Ascending aorta (tissue), 2 donors: ENCODE measurements around the gene UNC5B. TPM values are rescaled to one million over a fixed set of nuclear protein-coding genes. Genes with fewer than 3 reads are reported as not detected.

ENCODE experiments used
- DNase-seq, 2 donors: peaks; one replicate each; pipeline ENCODE4 v3.0.0-alpha.2; 2019; ENCODE audit warnings: low spot score in 2 of 2
- H3K27ac ChIP-seq, 2 donors: fragments of 200-600 bp; sonication (generic); one replicate each; pipeline ENCODE4 v1.5.1; 2016 to 2017; ENCODE audit warnings: mild to moderate bottlenecking in 1 of 2
- H3K27me3 ChIP-seq: fragments of 200-600 bp; sonication (generic); one replicate; pipeline ENCODE4 v1.5.1; 2017
- H3K36me3 ChIP-seq, 2 donors: fragments of 200-600 bp; sonication (generic); one replicate each; pipeline ENCODE4 v1.5.1; 2016
- H3K4me1 ChIP-seq, 2 donors: fragments of 200-600 bp; sonication (generic); one replicate each; pipeline ENCODE4 v1.5.1; 2016 to 2017; ENCODE audit warnings: mild to moderate bottlenecking in 1 of 2
- H3K4me3 ChIP-seq, 2 donors: fragments of 200-600 bp; sonication (generic); one replicate each; pipeline ENCODE4 v1.5.1; 2016 to 2017; ENCODE audit warnings: mild to moderate bottlenecking in 1 of 2
- H3K9me3 ChIP-seq, 2 donors: fragments of 200-600 bp; sonication (generic); one replicate each; pipeline ENCODE4 v1.5.1; 2016
- CTCF ChIP-seq, 3 experiments: fragments of 200-600 bp in 2 of 3; fragments of 450-650 bp in 1 of 3; sonication (generic) in 2 of 3; IDR thresholded peaks; one replicate each; pipeline ENCODE4 v1.5.1; 2016 to 2019; ENCODE audit warnings: antibody characterized with exemption in 3 of 3, mild to moderate bottlenecking in 1 of 3, moderate library complexity in 1 of 3
- intact Hi-C: fragments of 100-400 bp; cut with DNase I; formaldehyde crosslinking; loops from one replicate; pipeline ENCODE4 v1.15.1; 2023
- total RNA-seq: library from RNA; depleted of rRNA; stranded (reverse); fragments of >200 nt; gene quantifications from one replicate; pipeline ENCODE4 v1.1.0, GENCODE V29; 2016

UNC5B gene
- total RNA-seq, 1 donor from 2014 or later: 42.4 TPM

DNA sequence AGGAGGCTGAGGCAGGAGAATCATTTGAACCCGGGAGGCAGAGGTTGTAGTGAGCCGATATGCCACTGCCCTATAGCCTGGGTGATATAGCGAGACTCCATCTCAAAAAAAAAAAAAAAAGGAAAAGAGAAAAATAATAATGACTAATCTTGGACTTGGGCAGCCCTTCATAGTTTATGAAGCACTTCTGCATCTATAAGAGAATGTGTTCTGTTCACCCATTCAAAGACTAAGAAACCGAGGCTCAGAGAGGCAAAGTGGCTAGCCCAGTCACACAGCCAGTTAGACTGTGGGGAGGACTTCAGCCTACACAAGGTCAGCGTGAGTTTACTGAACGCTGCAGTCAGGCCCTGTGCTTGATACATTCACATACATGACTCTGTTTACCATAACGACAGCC lies 46.9 kb downstream of the UNC5B start:
- no peak overlapping the region for H3K27ac ChIP-seq
- DNase-seq: no peak
- no peak overlapping the region for H3K4me3 ChIP-seq
- H3K36me3 ChIP-seq: no peaks in the 10 kb centered on the region
- TF ChIP-seq CTCF (IDR thresholded peaks at IDR 0.05): no peak
- peaks cover 10 to 26% of the 10 kb centered on the region in 2 donors for H3K4me1 ChIP-seq
- intact Hi-C loops: no loop called here
- H3K27me3 ChIP-seq: no peaks in the 10 kb centered on the region
- no peaks in the 10 kb centered on the region for H3K9me3 ChIP-seq

- Histone ChIP-seq H3K4me1 (peaks cover 10 to 22% of the 10 kb centered on the region in 2 donors), H3K27ac (peak overlapping the region; percentile 35 to 67), H3K4me3 (no peak overlapping the region), H3K27me3 (no peaks in the 10 kb centered on the region), H3K9me3 (no peaks in the 10 kb centered on the region), H3K36me3 (no peaks in the 10 kb centered on the region)
- DNase-seq: no peak
- TF ChIP-seq CTCF (IDR thresholded peaks at IDR 0.05): no peak
- intact Hi-C loops: loop anchor here (1.0 kb wide), 1 partner anchor 48 kb away; the partner anchor contains the start of gene UNC5B
Measured at GRCh38 chr10:71259815-71260501, 47.6 kb downstream of the UNC5B start.

GRCh38 chr10:71260622-71261325 lies 48.4 kb downstream of the UNC5B start:
- no peak for TF ChIP-seq CTCF (IDR thresholded peaks at IDR 0.05)
- intact Hi-C loops: loop anchor here (1.0 kb wide), 1 partner anchor 48 kb away; the partner anchor contains the start of gene UNC5B
- H3K4me3 ChIP-seq: no peak overlapping the region
- peak in 1 of 2 donors; percentile 81 for DNase-seq
- H3K27me3 ChIP-seq: no peaks in the 10 kb centered on the region
- peak overlapping the region; percentile 39 to 67 for H3K27ac ChIP-seq
- peaks cover 10 to 15% of the 10 kb centered on the region in 2 donors for H3K4me1 ChIP-seq
- no peaks in the 10 kb centered on the region for H3K36me3 ChIP-seq
- H3K9me3 ChIP-seq: no peaks in the 10 kb centered on the region

DNA sequence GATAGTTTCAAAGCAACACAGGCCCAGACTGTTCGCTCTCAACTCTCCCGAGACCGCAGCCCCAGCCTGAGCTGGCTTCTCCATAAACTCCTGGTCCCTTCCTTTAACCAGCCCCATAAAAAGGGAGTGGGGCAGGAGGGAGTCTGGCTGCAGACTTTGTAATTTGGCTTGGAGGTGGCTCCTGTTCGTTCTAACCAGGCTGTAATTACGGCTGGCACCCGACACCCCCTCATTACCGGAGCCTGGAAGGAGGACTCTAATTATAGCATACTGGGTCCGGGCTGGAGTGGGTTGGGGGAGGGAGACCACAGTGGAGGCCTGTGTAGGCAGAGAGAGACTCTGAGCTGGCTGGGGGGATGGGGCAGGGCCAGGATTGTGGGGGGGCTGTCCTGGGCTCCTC lies 49.7 kb downstream of the UNC5B start:
- H3K4me1 ChIP-seq: peaks cover 10 to 11% of the 10 kb centered on the region in 2 donors
- no peaks in the 10 kb centered on the region for H3K27me3 ChIP-seq
- H3K4me3 ChIP-seq: no peak overlapping the region
- no peak for DNase-seq
- no peak overlapping the region for H3K27ac ChIP-seq
- no peaks in the 10 kb centered on the region for H3K36me3 ChIP-seq
- H3K9me3 ChIP-seq: no peaks in the 10 kb centered on the region
- intact Hi-C loops: no loop called here
- TF ChIP-seq CTCF (IDR thresholded peaks at IDR 0.05): no peak

DNA sequence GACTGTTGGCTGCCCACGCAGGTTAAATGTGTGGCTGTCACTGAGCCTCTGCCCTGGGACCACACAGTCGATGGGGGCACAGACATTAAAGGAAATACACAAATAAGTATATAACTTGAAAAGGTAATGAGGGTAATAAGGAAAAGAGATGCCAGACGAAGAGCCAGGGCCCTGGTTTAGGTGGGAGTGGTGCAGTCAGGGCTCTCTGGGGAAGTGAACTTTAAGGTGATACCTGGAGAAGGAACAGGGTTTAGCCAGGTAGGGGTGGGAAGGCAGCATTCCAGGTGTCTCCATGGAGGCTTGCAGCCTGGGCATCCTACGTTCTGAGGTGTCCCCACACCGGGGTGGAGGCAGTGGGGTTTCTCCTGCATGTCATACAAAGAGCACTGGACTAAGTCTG lies 50.4 kb downstream of the UNC5B start:
- no peak overlapping the region for H3K27ac ChIP-seq
- H3K4me3 ChIP-seq: no peak overlapping the region
- no peak for DNase-seq
- H3K36me3 ChIP-seq: no peaks in the 10 kb centered on the region
- no peak for TF ChIP-seq CTCF (IDR thresholded peaks at IDR 0.05)
- intact Hi-C loops: no loop called here
- peaks cover 10 to 11% of the 10 kb centered on the region in 2 donors for H3K4me1 ChIP-seq
- H3K9me3 ChIP-seq: no peaks in the 10 kb centered on the region
- H3K27me3 ChIP-seq: no peaks in the 10 kb centered on the region
